Activated CD4-positive, alpha-beta memory T cell treated with anti-CD3 and anti-CD28 coated beads for 36 hours (primary cell): ENCODE measurements around the gene RAB23. TPM values are rescaled to one million over a fixed set of nuclear protein-coding genes. Genes with fewer than 3 reads are reported as not detected.

Experiments used
- CTCF ChIA-PET: fragments of 350-600 bp; sonication (Branson Sonifier 250); formaldehyde crosslinking; loops from one replicate; lab custom pipeline; 2021; ENCODE audit warnings: antibody characterized with exemption, inconsistent platforms; lab: Charles Lee
- POLR2A ChIA-PET: fragments of 350-600 bp; sonication (Branson Sonifier 250); formaldehyde crosslinking; loops from one replicate; lab custom pipeline; 2021; ENCODE audit warnings: antibody characterized with exemption; lab: Charles Lee
- DNase-seq: peaks from one replicate; pipeline ENCODE4 v3.0.0-alpha.2; 2020
- H3K27ac Mint-ChIP-seq: one replicate; pipeline ENCODE4 v1.8.0; 2021; ENCODE audit warnings: mixed read lengths
- H3K27me3 Mint-ChIP-seq: one replicate; pipeline ENCODE4 v1.8.0; 2021; ENCODE audit warnings: mixed read lengths
- H3K36me3 Mint-ChIP-seq: one replicate; pipeline ENCODE4 v1.8.0; 2021; ENCODE audit warnings: mixed read lengths
- H3K4me1 Mint-ChIP-seq: one replicate; pipeline ENCODE4 v1.8.0; 2021; ENCODE audit warnings: low read depth, mixed read lengths
- H3K4me3 Mint-ChIP-seq: one replicate; pipeline ENCODE4 v1.8.0; 2021; ENCODE audit warnings: mild to moderate bottlenecking, mixed read lengths
- H3K9me3 Mint-ChIP-seq: one replicate; pipeline ENCODE4 v1.8.0; 2021; ENCODE audit warnings: mixed read lengths
- intact Hi-C: fragments of 100-400 bp; cut with micrococcal nuclease; formaldehyde crosslinking; loops from one replicate; pipeline ENCODE4 v1.15.1; 2023
- total RNA-seq, 2 experiments: library from RNA; stranded (reverse); gene quantifications; one replicate each; pipeline ENCODE4 v1.2.3, GENCODE V29; 2021

Gene RAB23
- total RNA-seq, 2 experiments from 2014 or later: 1.7 to 2.2 TPM

DNA sequence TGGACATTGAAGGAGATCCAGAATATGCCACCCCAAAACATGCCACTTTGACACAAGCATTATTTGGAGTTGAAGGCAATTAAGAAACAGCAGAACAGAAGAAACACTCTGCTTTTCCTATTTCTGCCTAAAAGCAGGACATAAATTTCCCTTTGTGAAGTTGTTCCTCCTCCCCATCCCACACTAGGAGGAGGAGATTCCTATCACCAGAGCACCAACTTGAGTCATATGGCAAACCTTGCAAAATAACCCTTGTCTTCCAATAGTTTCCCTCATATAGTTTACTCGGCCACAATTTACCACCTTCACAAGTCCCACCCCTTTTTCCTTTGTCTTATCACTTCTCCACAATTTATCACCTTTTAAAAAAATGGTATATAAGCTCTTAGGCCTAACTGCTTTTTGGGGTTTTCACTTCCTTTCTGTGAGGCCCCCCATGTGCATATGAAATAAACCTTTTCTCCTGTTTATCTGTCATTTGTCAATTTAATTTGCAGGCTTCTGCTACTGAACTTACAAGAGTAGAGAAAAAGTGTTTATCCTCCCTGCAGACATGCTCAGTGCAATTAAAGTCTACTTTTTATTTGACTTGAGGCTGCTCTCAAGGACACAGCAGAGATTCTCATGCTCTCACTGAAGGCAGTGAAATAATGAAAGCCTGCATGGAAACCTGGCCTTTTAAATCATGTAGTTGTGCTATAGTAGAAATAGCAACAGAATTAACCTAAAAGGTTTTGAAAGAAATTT, 2.8 kb upstream of the RAB23 start:
- peaks cover 1% of the 10 kb centered on the region for H3K36me3 Mint-ChIP-seq

DNA sequence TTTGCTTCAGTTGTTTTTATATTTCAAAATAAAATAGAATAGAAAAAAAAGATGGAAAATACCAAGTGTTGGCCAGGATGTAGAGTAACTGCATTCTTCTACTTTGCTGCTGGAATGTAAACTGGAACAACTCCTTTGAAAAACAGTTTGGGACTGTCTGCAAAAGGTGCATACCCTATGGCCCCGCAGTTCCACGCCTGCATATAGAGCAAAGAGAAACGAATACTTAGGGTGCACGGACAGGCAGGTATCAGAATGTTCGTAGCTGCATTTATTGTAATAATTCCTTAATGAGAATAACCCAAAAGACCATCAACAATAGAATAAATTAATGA, 603 bp upstream of the RAB23 start:
- H3K36me3 Mint-ChIP-seq: peaks cover 1% of the 10 kb centered on the region
- H3K4me1 Mint-ChIP-seq: peaks cover 10% of the 10 kb centered on the region
- H3K27me3 Mint-ChIP-seq: peaks cover 16% of the 10 kb centered on the region
- H3K9me3 Mint-ChIP-seq: no peaks in the 10 kb centered on the region
- no peak for DNase-seq
- CTCF ChIA-PET: interaction anchor here (1.3 kb wide), 1 partner anchor 15 kb away, joined by 10 read pairs; no protein-coding TSS in a partner anchor
- intact Hi-C loops: loop anchor here (1.0 to 5.0 kb wide), 7 partner anchors 45 to 320 kb away; partner anchors contain the start of genes BAG2, BEND6 and KIAA1586
- POLR2A ChIA-PET: interaction anchor here (1.3 to 1.5 kb wide), 2 partner anchors 15 to 94 kb away, joined by 3 to 7 read pairs; partner anchors contain the start of gene PRIM2
- peak overlapping the region; percentile 98 for H3K4me3 Mint-ChIP-seq
- H3K27ac Mint-ChIP-seq: no peak overlapping the region

More for the DNA sequence above, 2.8 kb upstream of the RAB23 start:
- POLR2A ChIA-PET: no interaction called here
- Mint-ChIP-seq H3K4me3 (no peak overlapping the region), H3K27me3 (peaks cover 16% of the 10 kb centered on the region), H3K9me3 (no peaks in the 10 kb centered on the region), H3K27ac (no peak overlapping the region), H3K4me1 (peaks cover 10% of the 10 kb centered on the region)
- no peak for DNase-seq
- intact Hi-C loops: loop anchor here (5.0 kb wide), 3 partner anchors 42 to 323 kb away; partner anchors contain the start of gene KIAA1586
- CTCF ChIA-PET: no interaction called here

DNA sequence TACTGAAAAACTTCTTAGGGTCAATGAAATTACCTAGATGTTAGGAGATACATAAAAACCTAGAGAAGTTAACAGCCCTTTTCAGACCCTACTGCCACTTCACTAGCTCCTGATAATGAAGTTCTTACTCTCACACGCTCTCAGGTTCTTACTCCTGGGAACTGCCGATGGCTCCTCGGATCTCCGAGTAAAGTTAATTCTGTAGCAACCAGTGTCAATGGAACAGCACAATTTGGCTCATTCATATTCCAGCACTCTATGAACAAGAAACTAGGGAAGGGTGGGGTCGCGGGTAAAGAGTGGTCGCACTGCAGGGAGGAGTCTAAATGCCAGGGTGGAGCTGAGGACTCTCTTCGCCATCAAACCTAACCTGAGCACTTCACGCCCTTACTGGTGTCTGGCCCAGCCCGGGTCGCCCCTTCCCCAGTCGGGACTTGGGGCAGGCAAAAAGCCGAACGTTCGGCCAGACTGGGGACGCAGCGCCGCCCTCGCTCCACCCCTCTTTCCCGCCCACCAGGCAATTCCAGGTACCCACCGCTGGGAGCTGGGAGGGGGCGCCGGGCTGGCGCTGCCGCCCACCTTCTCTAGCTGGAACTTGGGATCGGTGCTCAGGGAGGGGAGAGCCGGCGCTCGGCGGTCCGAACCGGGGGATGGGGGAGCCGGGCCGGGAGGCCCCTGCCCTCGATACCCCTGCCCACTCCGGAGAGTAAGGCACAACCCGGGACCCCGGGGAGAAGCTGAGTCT, 744 bp downstream of the RAB23 start:
- DNase-seq: peak; percentile 58
- Mint-ChIP-seq H3K36me3 (peaks cover 1% of the 10 kb centered on the region), H3K9me3 (no peaks in the 10 kb centered on the region), H3K4me3 (peak overlapping the region; percentile 82), H3K27me3 (peaks cover 16% of the 10 kb centered on the region), H3K4me1 (peaks cover 14% of the 10 kb centered on the region), H3K27ac (no peak overlapping the region)
- ChIA-PET CTCF (interaction anchor here (0.9 to 1.8 kb wide), 6 partner anchors 13 to 266 kb away, joined by 4 to 10 read pairs (median 4); partner anchors contain the start of genes BAG2 and BEND6), POLR2A (interaction anchor here (0.9 to 1.5 kb wide), 4 partner anchors 14 to 96 kb away, joined by 3 to 9 read pairs (median 6); partner anchors contain the start of genes BAG2 and PRIM2)
- intact Hi-C loops: loop anchor here (2.0 to 5.0 kb wide), 4 partner anchors 15 to 319 kb away; partner anchors contain the start of gene KIAA1586

DNA sequence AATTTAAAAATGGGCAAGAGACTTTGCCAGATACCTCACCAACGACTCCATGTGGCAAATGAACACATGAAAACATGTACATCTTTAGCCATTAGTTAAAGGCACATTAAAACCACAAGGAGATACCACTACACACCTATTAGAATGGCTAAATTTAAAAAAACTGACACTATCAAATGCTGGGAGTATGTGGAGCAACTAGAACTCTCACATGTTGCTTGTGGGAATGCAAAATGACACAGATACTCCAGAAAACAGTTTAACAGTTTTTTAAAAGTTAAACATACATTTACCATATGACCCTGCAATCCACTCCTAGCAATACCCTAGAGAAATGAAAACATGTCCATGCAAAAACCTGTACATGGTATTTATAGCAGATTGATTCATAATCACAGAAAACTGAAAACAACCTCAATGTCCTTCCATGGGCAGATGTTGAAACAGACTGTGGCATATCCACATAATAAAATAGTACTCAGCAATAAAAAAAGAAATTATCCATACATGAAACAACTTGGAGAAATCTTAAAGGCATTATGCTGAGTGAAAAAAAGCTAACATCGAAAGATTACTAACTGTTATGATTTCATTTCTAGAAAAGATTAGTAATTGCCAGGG, 1.9 kb downstream of the RAB23 start:
- intact Hi-C loops: loop anchor here (2.0 to 5.0 kb wide), 4 partner anchors 13 to 318 kb away; partner anchors contain the start of gene KIAA1586

DNA sequence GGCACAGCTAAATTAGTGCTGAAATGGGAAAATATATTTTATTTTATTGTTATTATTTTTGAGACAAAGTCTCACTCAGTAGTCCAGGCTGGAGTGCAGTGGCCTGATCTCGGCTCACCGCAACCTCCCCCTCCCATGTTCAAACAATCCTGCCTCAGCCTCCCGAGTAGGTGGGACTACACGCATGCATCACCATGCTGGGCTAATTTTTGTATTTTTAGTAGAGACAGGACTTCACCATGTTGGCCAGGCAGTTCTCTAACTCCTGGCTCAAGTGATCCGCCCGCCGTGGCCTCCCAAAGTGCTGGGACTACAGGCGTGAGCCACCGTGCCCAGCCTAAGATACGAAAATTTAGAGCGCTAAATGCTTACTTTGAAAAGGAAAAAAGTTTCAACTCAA, 4.8 kb downstream of the RAB23 start:
- H3K4me1 Mint-ChIP-seq: peaks cover 27% of the 10 kb centered on the region
- H3K9me3 Mint-ChIP-seq: peaks cover 6% of the 10 kb centered on the region
- CTCF ChIA-PET: no interaction called here
- H3K36me3 Mint-ChIP-seq: peaks cover 1% of the 10 kb centered on the region
- H3K4me3 Mint-ChIP-seq: no peak overlapping the region
- intact Hi-C loops: no loop called here
- POLR2A ChIA-PET: no interaction called here
- no peak for DNase-seq
- H3K27ac Mint-ChIP-seq: no peak overlapping the region
- peaks cover 5% of the 10 kb centered on the region for H3K27me3 Mint-ChIP-seq

More for the DNA sequence above, 1.9 kb downstream of the RAB23 start:
- peaks cover 14% of the 10 kb centered on the region for H3K4me1 Mint-ChIP-seq
- ChIA-PET CTCF (no interaction called here), POLR2A (no interaction called here)
- H3K4me3 Mint-ChIP-seq: peak overlapping the region; percentile 24
- peaks cover 16% of the 10 kb centered on the region for H3K27me3 Mint-ChIP-seq
- peaks cover 3% of the 10 kb centered on the region for H3K9me3 Mint-ChIP-seq
- DNase-seq: no peak
- H3K27ac Mint-ChIP-seq: no peak overlapping the region
- peaks cover 1% of the 10 kb centered on the region for H3K36me3 Mint-ChIP-seq

DNA sequence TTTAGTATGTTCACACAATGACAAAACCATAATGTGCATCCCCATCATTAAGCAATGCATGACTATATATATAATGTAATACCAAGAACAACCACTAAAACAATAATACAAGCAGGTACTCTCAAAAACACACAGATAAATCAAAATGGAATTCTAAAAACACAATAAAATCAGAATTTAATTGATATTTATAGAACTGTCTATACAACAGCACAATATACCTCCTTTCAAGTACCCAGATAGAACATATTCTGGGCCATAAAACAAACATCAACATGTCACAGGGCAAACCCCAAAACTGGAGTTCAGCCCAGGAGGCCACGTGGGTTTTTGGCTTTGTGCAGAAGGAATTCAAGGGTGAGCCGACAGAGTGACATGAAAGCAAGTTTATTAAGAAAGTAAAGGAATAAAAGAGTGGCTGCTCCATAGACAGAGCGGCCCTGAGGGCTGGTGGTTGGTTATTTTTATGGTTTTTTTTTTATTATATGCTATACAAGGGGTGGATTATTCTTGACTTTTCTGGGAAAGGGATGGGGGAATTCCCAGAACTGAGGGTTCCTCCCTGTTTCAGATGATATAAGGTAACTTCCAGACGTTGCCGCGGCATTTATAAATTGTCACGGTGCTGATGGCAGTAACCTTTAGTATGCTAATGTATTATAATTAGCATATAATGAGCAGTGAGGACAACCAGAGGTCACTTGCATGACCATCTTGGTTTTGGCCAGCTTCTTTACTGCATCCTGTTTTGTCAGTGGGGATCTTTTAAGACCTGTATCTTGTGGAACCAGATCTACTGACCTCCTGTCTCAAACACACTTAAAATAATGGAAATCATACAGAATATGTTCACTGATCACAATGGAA, 5.6 kb downstream of the RAB23 start:
- intact Hi-C loops: no loop called here
- POLR2A ChIA-PET: no interaction called here
- no peaks in the 10 kb centered on the region for H3K36me3 Mint-ChIP-seq
- no peak overlapping the region for H3K27ac Mint-ChIP-seq
- peaks cover 27% of the 10 kb centered on the region for H3K4me1 Mint-ChIP-seq
- DNase-seq: no peak
- H3K9me3 Mint-ChIP-seq: peaks cover 6% of the 10 kb centered on the region
- CTCF ChIA-PET: no interaction called here
- H3K27me3 Mint-ChIP-seq: peaks cover 5% of the 10 kb centered on the region
- no peak overlapping the region for H3K4me3 Mint-ChIP-seq

DNA sequence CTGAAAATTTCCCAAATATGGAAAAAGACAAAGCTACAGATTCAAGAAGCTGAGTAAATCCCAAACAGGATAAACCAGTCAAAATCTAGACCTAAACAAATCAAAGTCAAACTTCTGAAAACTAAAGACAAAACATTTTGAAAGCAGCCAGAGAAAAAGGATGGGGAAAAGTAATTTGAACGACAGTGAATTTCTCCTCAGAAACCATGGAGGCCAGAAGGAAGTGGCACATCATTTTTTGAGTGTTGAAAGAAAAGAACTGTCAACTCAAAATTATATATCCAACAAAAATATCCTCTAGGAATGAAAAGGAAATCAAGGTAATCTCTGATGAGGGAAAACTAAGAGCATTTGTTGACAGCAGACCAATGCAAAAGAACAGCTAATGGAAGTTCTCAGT, 6.8 kb downstream of the RAB23 start:
- no peaks in the 10 kb centered on the region for H3K36me3 Mint-ChIP-seq
- no peak overlapping the region for H3K4me3 Mint-ChIP-seq
- H3K9me3 Mint-ChIP-seq: peaks cover 6% of the 10 kb centered on the region
- ChIA-PET CTCF (no interaction called here), POLR2A (no interaction called here)
- H3K4me1 Mint-ChIP-seq: peaks cover 20% of the 10 kb centered on the region
- H3K27ac Mint-ChIP-seq: no peak overlapping the region
- no peaks in the 10 kb centered on the region for H3K27me3 Mint-ChIP-seq
- intact Hi-C loops: no loop called here
- DNase-seq: no peak

DNA sequence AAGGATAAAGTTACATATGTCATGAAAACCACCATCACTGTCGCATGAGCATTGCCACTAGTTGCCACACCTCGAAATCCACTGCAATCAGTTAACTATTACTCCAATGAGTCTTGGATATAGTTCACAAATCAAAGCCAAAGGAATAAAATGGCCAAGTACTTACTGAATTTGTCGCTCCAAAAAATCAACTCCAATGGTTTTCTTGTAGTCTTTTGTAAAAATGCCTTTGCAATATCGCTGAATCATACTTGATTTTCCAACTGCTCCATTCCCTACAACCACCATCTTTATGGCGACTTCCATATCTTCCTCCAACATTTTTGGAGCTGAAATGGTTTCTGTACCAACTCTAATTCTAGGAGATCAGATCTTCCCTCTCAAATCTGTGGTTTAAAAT, 12.0 kb downstream of the RAB23 start:
- H3K4me1 Mint-ChIP-seq: peaks cover 32% of the 10 kb centered on the region
- no peak overlapping the region for H3K4me3 Mint-ChIP-seq
- H3K27ac Mint-ChIP-seq: no peak overlapping the region
- CTCF ChIA-PET: no interaction called here
- no peaks in the 10 kb centered on the region for H3K27me3 Mint-ChIP-seq
- POLR2A ChIA-PET: no interaction called here
- no peaks in the 10 kb centered on the region for H3K36me3 Mint-ChIP-seq
- intact Hi-C loops: no loop called here
- no peak for DNase-seq
- H3K9me3 Mint-ChIP-seq: peaks cover 2% of the 10 kb centered on the region

DNA sequence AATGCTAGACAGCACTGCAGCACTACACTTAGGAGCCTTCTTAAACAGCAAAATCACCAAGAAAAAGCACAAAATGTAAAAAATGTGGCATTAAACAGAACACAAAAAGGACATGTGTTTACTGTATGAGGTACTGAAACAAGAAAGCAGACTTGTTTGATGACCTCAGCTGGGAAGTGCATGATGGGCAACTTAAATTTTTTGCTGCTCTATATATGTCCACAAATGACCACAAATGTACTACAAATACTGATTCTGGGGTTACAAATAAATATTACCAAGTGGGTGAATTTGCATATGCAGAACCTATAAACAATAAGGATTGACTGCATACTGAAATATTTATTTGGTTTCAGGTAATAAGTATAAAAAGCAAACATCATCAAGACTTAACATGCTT, 13.1 kb downstream of the RAB23 start:
- Mint-ChIP-seq H3K36me3 (no peaks in the 10 kb centered on the region), H3K4me1 (peaks cover 21% of the 10 kb centered on the region), H3K9me3 (no peaks in the 10 kb centered on the region), H3K27ac (no peak overlapping the region), H3K4me3 (no peak overlapping the region), H3K27me3 (no peaks in the 10 kb centered on the region)
- CTCF ChIA-PET: interaction anchor here (1.6 kb wide), 1 partner anchor 13 kb away, joined by 10 read pairs; the partner anchor contains the start of gene RAB23
- no peak for DNase-seq
- POLR2A ChIA-PET: no interaction called here
- intact Hi-C loops: no loop called here

DNA sequence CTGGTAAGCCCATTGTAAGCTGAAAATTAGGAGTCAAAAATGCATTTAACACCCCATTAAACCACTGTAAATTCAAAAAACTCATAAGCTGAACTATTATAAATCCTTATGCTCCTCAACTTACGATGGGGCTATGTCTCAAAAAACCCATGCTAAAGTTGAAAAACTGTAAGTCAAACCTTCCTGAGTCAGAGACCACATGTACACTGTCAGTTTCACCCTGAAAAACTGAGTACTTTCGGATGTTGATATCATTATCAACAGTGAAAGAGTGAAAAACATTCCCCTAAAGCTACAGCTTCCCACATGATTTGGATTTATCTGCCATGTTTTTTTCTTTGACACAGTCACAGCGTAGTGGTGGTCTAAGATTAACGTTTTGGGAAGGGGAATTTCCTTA, 14.2 kb downstream of the RAB23 start:
- Mint-ChIP-seq H3K27me3 (no peaks in the 10 kb centered on the region), H3K4me3 (no peak overlapping the region), H3K4me1 (peaks cover 16% of the 10 kb centered on the region), H3K36me3 (no peaks in the 10 kb centered on the region), H3K27ac (no peak overlapping the region), H3K9me3 (no peaks in the 10 kb centered on the region)
- ChIA-PET POLR2A (interaction anchor here (1.0 to 1.4 kb wide), 3 partner anchors 14 to 255 kb away, joined by 3 to 4 read pairs (median 3); partner anchors contain the start of genes BAG2 and RAB23), CTCF (interaction anchor here (1.4 to 1.6 kb wide), 2 partner anchors 14 to 109 kb away, joined by 5 to 10 read pairs; partner anchors contain the start of gene RAB23)
- intact Hi-C loops: loop anchor here (2.0 kb wide), 1 partner anchor 13 kb away; no protein-coding TSS in a partner anchor
- DNase-seq: no peak

DNA sequence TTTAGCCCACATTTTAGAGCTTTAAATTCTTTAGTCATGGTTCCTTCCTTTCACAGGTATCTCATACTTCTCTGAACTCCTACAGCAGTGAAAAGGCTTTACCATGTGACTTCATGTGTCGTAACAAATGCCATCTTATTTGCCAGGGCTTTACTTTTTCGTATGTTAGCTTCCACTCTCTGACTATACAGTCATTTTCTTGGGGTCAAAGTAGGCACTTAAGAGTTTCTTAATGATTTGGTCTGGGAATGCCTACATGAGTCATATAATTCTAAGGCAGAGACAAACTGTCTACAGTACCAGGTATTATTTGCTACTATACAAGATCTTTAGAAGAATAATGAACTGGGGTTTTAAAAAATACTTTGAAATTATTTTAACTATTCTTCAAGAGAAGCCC, 15.0 kb downstream of the RAB23 start:
- Mint-ChIP-seq H3K4me3 (no peak overlapping the region), H3K4me1 (peaks cover 16% of the 10 kb centered on the region), H3K36me3 (no peaks in the 10 kb centered on the region), H3K27me3 (no peaks in the 10 kb centered on the region), H3K27ac (no peak overlapping the region), H3K9me3 (no peaks in the 10 kb centered on the region)
- ChIA-PET POLR2A (interaction anchor here (1.0 to 1.4 kb wide), 3 partner anchors 15 to 254 kb away, joined by 3 to 4 read pairs (median 3); partner anchors contain the start of genes BAG2 and RAB23), CTCF (interaction anchor here (1.4 kb wide), 1 partner anchor 110 kb away, joined by 5 read pairs; no protein-coding TSS in a partner anchor)
- DNase-seq: no peak
- intact Hi-C loops: loop anchor here (2.0 kb wide), 1 partner anchor 14 kb away; no protein-coding TSS in a partner anchor
